GM18870 (cell line): ENCODE measurements around the gene OCRL.

Source experiments
- ATAC-seq: cut with Tn5 transposase; IDR thresholded peaks from one replicate; pipeline ENCODE4 v1.9.1; 2021; ENCODE audit warnings: moderate library complexity; ENCODE audit not compliant: unreplicated experiment

OCRL gene

GRCh38 chrX:129632443-129632842, 92.4 kb downstream of the OCRL start:
- ATAC-seq = no peak

- no peak for ATAC-seq
Measured at GRCh38 chrX:129634541-129634940, 94.5 kb downstream of the OCRL start.

GRCh38 chrX:129636175-129636681, 96.2 kb downstream of the OCRL start:
- ATAC-seq = no peak

- peak; percentile 70 for ATAC-seq
Measured at GRCh38 chrX:129637217-129638109, 97.4 kb downstream of the OCRL start.

GRCh38 chrX:129638917-129639316, 98.9 kb downstream of the OCRL start:
- ATAC-seq = no peak

GRCh38 chrX:129640737-129641136, 100.7 kb downstream of the OCRL start:
- ATAC-seq = no peak

GRCh38 chrX:129641469-129641868, 101.4 kb downstream of the OCRL start:
- ATAC-seq = no peak

GRCh38 chrX:129641941-129642340, 101.9 kb downstream of the OCRL start:
- ATAC-seq = no peak
